GM12878 (cell line): ENCODE data around the gene SERPINA6. TPM values are rescaled to one million over a fixed set of nuclear protein-coding genes. Genes with fewer than 3 reads are reported as not detected.

ENCODE experiments used
- ATAC-seq: fragments of 200-7000 bp; cut with Tn5 transposase; 3 replicates; pipeline ENCODE4 v1.9.1; 2020; ENCODE audit warnings: mild to moderate bottlenecking, moderate library complexity
- BruUV-seq: library from RNA; stranded (reverse); fragments of 400-500 nt; replicated peaks from 2 replicates; lab custom pipeline; 2021; lab: Mats Ljungman, UMichigan
- CTCF ChIA-PET: fragments of 300-600 bp; sonication (Branson Sonifier 250); formaldehyde crosslinking; extraction: SDS; loops from one replicate; lab custom pipeline; 2021; ENCODE audit warnings: inconsistent platforms; lab: Yijun Ruan, JAX
- POLR2A ChIA-PET: fragments of 350-600 bp; formaldehyde crosslinking; extraction: SDS; loops from one replicate; lab custom pipeline; 2021; ENCODE audit warnings: inconsistent platforms; lab: Charles Lee
- RAD21 ChIA-PET: fragments of 300-600 bp; sonication (Branson Sonifier 250); formaldehyde crosslinking; loops from one replicate; lab custom pipeline; 2023; ENCODE audit warnings: antibody characterized with exemption; ENCODE audit not compliant: unreplicated experiment; lab: Charles Lee
- SMC1A ChIA-PET: fragments of 300-600 bp; sonication (Branson Sonifier 250); formaldehyde crosslinking; loops from one replicate; lab custom pipeline; 2023; ENCODE audit not compliant: unreplicated experiment, uncharacterized antibody; lab: Charles Lee
- DNase-seq: peaks from one replicate; pipeline ENCODE4 v3.0.0-alpha.2; 2011; ENCODE audit warnings: low read depth, low spot score
- FAIRE-seq: peaks from 3 replicates; lab custom pipeline; 2011; peaks lifted over from hg19 to GRCh38; lab: Jason Lieb, UNC
- H2AFZ ChIP-seq: 2 replicates; pipeline ENCODE4 v1.6.0; 2011; ENCODE audit warnings: low read depth, low read length, control low read depth; ENCODE audit not compliant: control insufficient read depth
- H3K27ac ChIP-seq: 2 replicates; pipeline ENCODE4 v1.5.1; 2011; ENCODE audit warnings: control low read depth; ENCODE audit not compliant: control insufficient read depth, insufficient read depth
- H3K27me3 ChIP-seq, 2 experiments: replicated peaks in 1 of 2; 2 replicates each; pipeline versions ENCODE4 v1.6.0 to v1.6.1; 2011; ENCODE audit warnings: low read length in 1 of 2; ENCODE audit not compliant: control insufficient read depth in 2 of 2, insufficient read depth in 2 of 2
- H3K36me3 ChIP-seq, 2 experiments: 2 replicates each; pipeline ENCODE4 v1.5.1; 2011; ENCODE audit warnings: low read length in 1 of 2; ENCODE audit not compliant: control insufficient read depth in 2 of 2, insufficient read depth in 2 of 2
- H3K4me1 ChIP-seq: 2 replicates; pipeline ENCODE4 v1.6.1; 2011; ENCODE audit warnings: mild to moderate bottlenecking, low read length, moderate library complexity, mixed read lengths; ENCODE audit not compliant: control insufficient read depth, insufficient read depth
- H3K4me2 ChIP-seq: 2 replicates; pipeline ENCODE4 v1.6.0; 2011; ENCODE audit warnings: control low read depth; ENCODE audit not compliant: control insufficient read depth, insufficient read depth
- H3K4me3 ChIP-seq: fragments of 200-600 bp; sonication (generic); 2 replicates; pipeline ENCODE4 v1.5.1; 2016
- H3K79me2 ChIP-seq: 2 replicates; pipeline ENCODE4 v1.6.0; 2011; ENCODE audit warnings: low read length; ENCODE audit not compliant: control insufficient read depth, insufficient read depth
- H3K9ac ChIP-seq: 2 replicates; pipeline ENCODE4 v1.8.0; 2011; ENCODE audit warnings: low read length, control low read depth, mixed read lengths; ENCODE audit not compliant: control insufficient read depth, insufficient read depth
- H3K9me3 ChIP-seq: replicated peaks from 3 replicates; pipeline ENCODE4 v1.5.1; 2011; ENCODE audit warnings: mild to moderate bottlenecking, low read length; ENCODE audit not compliant: control insufficient read depth, insufficient read depth
- H4K20me1 ChIP-seq: 2 replicates; pipeline ENCODE4 v1.6.0; 2011; ENCODE audit not compliant: control insufficient read depth, insufficient read depth
- BACH1 ChIP-seq: fragments of 450-650 bp; IDR thresholded peaks from 2 replicates; pipeline ENCODE4 v1.6.1; 2017; ENCODE audit warnings: mild to moderate bottlenecking, borderline replicate concordance
- BRCA1 ChIP-seq: IDR thresholded peaks from 2 replicates; pipeline ENCODE4 v1.6.1; 2011; ENCODE audit warnings: low read depth, low read length, improper control_type of control experiment
- CEBPB ChIP-seq, 2 experiments: fragments of 150-350 bp in 1 of 2; IDR thresholded peaks; 2 replicates each; pipeline ENCODE4 v1.6.1; 2012 to 2014; ENCODE audit warnings: low read depth in 2 of 2, low read length in 2 of 2, borderline replicate concordance in 1 of 2, inconsistent platforms in 1 of 2
- CHD1 ChIP-seq: IDR thresholded peaks from 2 replicates; pipeline ENCODE4 v1.6.1; 2012; ENCODE audit warnings: low read depth, low read length, improper control_type of control experiment
- CHD4 ChIP-seq: fragments of 200-600 bp; sonication (generic); IDR thresholded peaks from 2 replicates; pipeline ENCODE4 v1.6.1; 2016; ENCODE audit warnings: mild to moderate bottlenecking
- EGR1 ChIP-seq, 2 experiments: IDR thresholded peaks; 1 replicate in 1 of 2; 2 replicates in 1 of 2; pipeline ENCODE4 v1.6.1; 2011 to 2012; ENCODE audit warnings: low read depth in 2 of 2, low read length in 2 of 2, borderline replicate concordance in 1 of 2, mild to moderate bottlenecking in 1 of 2, moderate library complexity in 1 of 2
- MEF2B ChIP-seq: fragments of 450-650 bp; IDR thresholded peaks from 2 replicates; pipeline ENCODE4 v1.6.1; 2018; ENCODE audit warnings: mild to moderate bottlenecking, moderate library complexity; ENCODE audit not compliant: partially characterized antibody, poor library complexity, severe bottlenecking
- NFIC ChIP-seq: IDR thresholded peaks from 2 replicates; pipeline ENCODE4 v1.6.1; 2012; ENCODE audit warnings: low read depth, mild to moderate bottlenecking, inconsistent platforms, low read length, moderate library complexity
- NFXL1 ChIP-seq: fragments of 450-650 bp; IDR thresholded peaks from 2 replicates; pipeline ENCODE4 v1.6.1; 2017; ENCODE audit warnings: antibody characterized with exemption, mild to moderate bottlenecking, borderline replicate concordance
- NFYA ChIP-seq: IDR thresholded peaks from 2 replicates; pipeline ENCODE4 v1.6.1; 2011; ENCODE audit warnings: low read depth, mild to moderate bottlenecking, low read length, improper control_type of control experiment, borderline replicate concordance
- SIN3A ChIP-seq: IDR thresholded peaks from 2 replicates; pipeline ENCODE4 v1.6.1; 2012; ENCODE audit warnings: low read depth, low read length, improper control_type of control experiment
- SRF ChIP-seq, 2 experiments: IDR thresholded peaks; 2 replicates each; pipeline ENCODE4 v1.6.1; 2011; ENCODE audit warnings: low read depth in 2 of 2, low read length in 2 of 2, mild to moderate bottlenecking in 1 of 2, moderate library complexity in 1 of 2
- STAT3 ChIP-seq: IDR thresholded peaks from 2 replicates; pipeline ENCODE4 v1.6.1; 2011; ENCODE audit warnings: low read depth, low read length, improper control_type of control experiment
- ZBTB4 ChIP-seq: fragments of 450-650 bp; formaldehyde crosslinking; IDR thresholded peaks from 2 replicates; pipeline ENCODE4 v1.4.0; 2022; ENCODE audit warnings: mild to moderate bottlenecking, moderate library complexity
- ZNF24 ChIP-seq: fragments of 450-650 bp; IDR thresholded peaks from 2 replicates; pipeline ENCODE4 v1.6.1; 2017; ENCODE audit warnings: antibody characterized with exemption, mild to moderate bottlenecking
- ZNF687 ChIP-seq: fragments of 450-650 bp; IDR thresholded peaks from 2 replicates; pipeline ENCODE4 v1.6.1; 2017; ENCODE audit warnings: mild to moderate bottlenecking, moderate library complexity
- WGBS: methylation state at CpG from one replicate; pipeline ENCODE4 v1.1.6; 2016; ENCODE audit warnings: low lambda C conversion rate; ENCODE audit not compliant: insufficient replicate concordance, insufficient coverage; ENCODE audit errors: missing lambda C conversion rate; 5-methylcytosine and 5-hydroxymethylcytosine counted together
- in situ Hi-C: fragments of 300-500 bp; cut with MboI; formaldehyde crosslinking; loops from 9 replicates; pipeline ENCODE4 v1.14.3; 2018; ENCODE audit warnings: mixed read lengths
- intact Hi-C: fragments of 100-400 bp; cut with micrococcal nuclease; formaldehyde crosslinking; loops from one replicate; pipeline ENCODE4 v1.14.2; 2022; ENCODE audit not compliant: unreplicated experiment
- polyA plus RNA-seq, 11 experiments: library from polyadenylated mRNA; depleted of rRNA in 4 of 11; unstranded in 6 of 11; stranded (reverse) in 5 of 11; fragments of >200 nt; fragmentation: Nextera tagmentation in 4 of 11; fragmentation: Illumina TruSeq in 1 of 11; extraction: Ambion mirVana in 4 of 11; extraction: Trizol in 1 of 11; gene quantifications; 1 replicate in 1 of 11; 2 replicates in 10 of 11; pipeline versions ENCODE4 v1.2.1 to v1.2.3, GENCODE V29; 2011 to 2016; ENCODE audit warnings: inconsistent platforms in 2 of 11, missing spikeins in 2 of 11, low read depth in 1 of 11
- total RNA-seq, 4 experiments: library from RNA; depleted of rRNA in 3 of 4; stranded (reverse); fragments of >200 nt in 3 of 4; fragmentation: Illumina TruSeq in 1 of 4; extraction: Trizol in 1 of 4; gene quantifications; 2 replicates each; pipeline versions ENCODE4 v1.2.1 to v1.2.3, GENCODE V29; 2013 to 2021

Gene SERPINA6
- total and polyA plus RNA-seq, 10 of the 15 experiments (the other 5 are each of a cell fraction or from before 2014, with no cell fraction given): 0.11 to 0.27 (median 0.23) TPM; not detected in 7

GRCh38 chr14:94306047-94306978 lies 16.8 kb downstream of the SERPINA6 start:
- CTCF ChIA-PET: interaction anchor here (0.9 kb wide), 1 partner anchor 174 kb away, joined by 4 read pairs; no protein-coding TSS in a partner anchor
- 30% methylated on average over 12 of the region's 12 CpGs for WGBS
- Histone ChIP-seq H3K36me3 (no peaks in the 10 kb centered on the region), H3K4me1 (no peaks in the 10 kb centered on the region), H2AFZ (no peak overlapping the region), H3K9me3 (no peaks in the 10 kb centered on the region), H4K20me1 (no peaks in the 10 kb centered on the region), H3K27ac (no peak overlapping the region), H3K27me3 (no peaks in the 10 kb centered on the region), H3K4me3 (no peak overlapping the region), H3K9ac (no peak overlapping the region), H3K4me2 (no peak overlapping the region), H3K79me2 (no peaks in the 10 kb centered on the region)
- POLR2A ChIA-PET: no interaction called here
- RAD21 ChIA-PET: no interaction called here
- BruUV-seq: no TSS peak
- intact Hi-C loops: no loop called here
- no peak for DNase-seq
- no peak for FAIRE-seq
- SMC1A ChIA-PET: interaction anchor here (0.6 to 1.4 kb wide), 3 partner anchors 8 to 20 kb away, joined by 3 read pairs; no protein-coding TSS in a partner anchor
- ATAC-seq: no peak
- in situ Hi-C loops: no loop called here
- TF ChIP-seq ZNF24: no peak
- TF ChIP-seq CEBPB (IDR thresholded peaks at IDR 0.05; ENCODE audit: borderline replicate concordance in 1 of 2, low read depth in 2 of 2, low read length in 2 of 2): no peak
- no peak for TF ChIP-seq NFYA
- no peak for TF ChIP-seq BRCA1
- TF ChIP-seq NFXL1: no peak
- no peak for TF ChIP-seq ZNF687
- TF ChIP-seq SRF (IDR thresholded peaks at IDR 0.05; ENCODE audit: low read depth in 2 of 2, low read length in 2 of 2): no peak
- TF ChIP-seq ZBTB4 (CRISPR knock-in tag): no peak
- TF ChIP-seq NFIC: no peak
- TF ChIP-seq CHD4: no peak
- no peak for TF ChIP-seq CHD1
- no peak for TF ChIP-seq EGR1 (IDR thresholded peaks at IDR 0.05; ENCODE audit: borderline replicate concordance in 1 of 2, low read depth in 2 of 2, low read length in 2 of 2)
- no peak for TF ChIP-seq BACH1
- no peak for TF ChIP-seq SIN3A
- no peak for TF ChIP-seq STAT3
- no peak for TF ChIP-seq MEF2B
